B cell (primary cell): ENCODE results near the gene ADSS2. TPM values are rescaled to one million over a fixed set of nuclear protein-coding genes. Genes with fewer than 3 reads are reported as not detected.

Experiments
- ATAC-seq: fragments of 200-7000 bp; cut with Tn5 transposase; one replicate; pipeline ENCODE4 v1.10.0; 2021; ENCODE audit warnings: low read depth, mild to moderate bottlenecking, moderate number of reproducible peaks, moderate library complexity
- CTCF ChIA-PET: fragments of 350-600 bp; sonication (Branson Sonifier 250); formaldehyde crosslinking; loops from one replicate; lab custom pipeline; 2021; ENCODE audit warnings: antibody characterized with exemption, inconsistent platforms; lab: Charles Lee
- POLR2A ChIA-PET: fragments of 350-600 bp; sonication (Branson Sonifier 250); formaldehyde crosslinking; loops from one replicate; lab custom pipeline; 2021; ENCODE audit warnings: antibody characterized with exemption; lab: Charles Lee
- DNase-seq: peaks from one replicate; pipeline ENCODE4 v3.0.0; 2013
- H2AFZ ChIP-seq: 2 replicates; pipeline ENCODE4 v1.6.1; 2012; ENCODE audit warnings: mild to moderate bottlenecking, low read depth, low read length; ENCODE audit not compliant: insufficient read depth, poor library complexity, severe bottlenecking
- H3K27ac ChIP-seq, 2 donors: 1 replicate in 1 of 2; 2 replicates in 1 of 2; pipeline ENCODE4 v1.5.1; 2012 to 2013; ENCODE audit warnings: low read length in 2 of 2, mild to moderate bottlenecking in 2 of 2, moderate library complexity in 1 of 2
- H3K27me3 ChIP-seq, 4 experiments: fragments of 200-600 bp in 1 of 4; sonication (generic) in 1 of 4; replicated peaks in 1 of 4; 1 replicate in 2 of 4; 2 replicates in 2 of 4; pipeline versions ENCODE4 v1.6.1 to v1.7.0; 2013 to 2016; ENCODE audit warnings: low read length in 3 of 4, mild to moderate bottlenecking in 2 of 4, mixed read lengths in 1 of 4, moderate library complexity in 1 of 4; ENCODE audit not compliant: insufficient read depth in 4 of 4, control insufficient read depth in 3 of 4; ENCODE audit errors: control extremely low read depth in 1 of 4
- H3K36me3 ChIP-seq, 2 experiments: replicated peaks in 1 of 2; 1 replicate in 1 of 2; 2 replicates in 1 of 2; pipeline versions ENCODE4 v1.6.1 to v1.7.1; 2013; ENCODE audit warnings: low read length in 1 of 2; ENCODE audit not compliant: insufficient read depth in 2 of 2, control insufficient read depth in 1 of 2; ENCODE audit errors: control extremely low read depth in 1 of 2, extremely low read depth in 1 of 2
- H3K4me1 ChIP-seq, 2 donors: fragments of 200-600 bp in 1 of 2; sonication (generic) in 1 of 2; 1 replicate in 1 of 2; 2 replicates in 1 of 2; pipeline versions ENCODE4 v1.5.1 to v1.6.1; 2013 to 2017; ENCODE audit warnings: low read length in 2 of 2; ENCODE audit not compliant: control insufficient read depth in 2 of 2, insufficient read depth in 2 of 2
- H3K4me2 ChIP-seq: replicated peaks from 2 replicates; pipeline ENCODE3; 2012; ENCODE audit warnings: mild to moderate bottlenecking, low read depth, low read length; ENCODE audit not compliant: poor library complexity, severe bottlenecking
- H3K4me3 ChIP-seq, 5 experiments: fragments of 200-600 bp in 1 of 5; sonication (generic) in 1 of 5; 1 replicate in 3 of 5; 2 replicates in 2 of 5; pipeline versions ENCODE4 v1.5.1 to v1.7.0; 2011 to 2016; ENCODE audit warnings: low read length in 4 of 5, mild to moderate bottlenecking in 4 of 5, low read depth in 2 of 5, control low read depth in 1 of 5, moderate library complexity in 1 of 5; ENCODE audit not compliant: insufficient read depth in 1 of 5; ENCODE audit errors: control extremely low read depth in 1 of 5, extremely low read depth in 1 of 5
- H3K79me2 ChIP-seq: fragments of 200-600 bp; sonication (generic); one replicate; pipeline ENCODE4 v1.6.0; 2016; ENCODE audit warnings: low read length; ENCODE audit not compliant: control insufficient read depth, insufficient read depth
- H3K9ac ChIP-seq: fragments of 200-600 bp; sonication (generic); 2 replicates; pipeline ENCODE4 v1.6.1; 2017; ENCODE audit warnings: mild to moderate bottlenecking, low read length, moderate library complexity
- H3K9me3 ChIP-seq, 3 donors: one replicate each; pipeline versions ENCODE4 v1.6.1 to v1.7.1; 2013; ENCODE audit warnings: low read length in 2 of 3; ENCODE audit not compliant: control insufficient read depth in 2 of 3, insufficient read depth in 1 of 3; ENCODE audit errors: control extremely low read depth in 1 of 3
- H4K20me1 ChIP-seq: 2 replicates; pipeline ENCODE4 v1.6.0; 2012; ENCODE audit warnings: mild to moderate bottlenecking, low read length; ENCODE audit not compliant: insufficient read depth, control insufficient read depth, poor library complexity, severe bottlenecking
- H3K27ac Mint-ChIP-seq: one replicate; pipeline ENCODE4 v1.8.0; 2021; ENCODE audit warnings: mixed read lengths
- H3K27me3 Mint-ChIP-seq: one replicate; pipeline ENCODE4 v1.8.0; 2021; ENCODE audit warnings: mixed read lengths
- H3K4me1 Mint-ChIP-seq: one replicate; pipeline ENCODE4 v1.8.0; 2021; ENCODE audit warnings: mixed read lengths
- H3K4me3 Mint-ChIP-seq: one replicate; pipeline ENCODE4 v1.8.0; 2021; ENCODE audit warnings: mixed read lengths
- H3K9me3 Mint-ChIP-seq: one replicate; pipeline ENCODE4 v1.8.0; 2022; ENCODE audit warnings: mixed read lengths; ENCODE audit not compliant: insufficient read depth
- EZH2 ChIP-seq: IDR thresholded peaks from 2 replicates; pipeline ENCODE4 v1.6.1; 2012; ENCODE audit warnings: borderline replicate concordance, low read depth, mild to moderate bottlenecking, moderate library complexity, low read length; ENCODE audit not compliant: insufficient read depth, poor library complexity, severe bottlenecking
- WGBS: methylation state at CpG from one replicate; pipeline ENCODE4 v1.1.5; 2013; ENCODE audit warnings: missing lambda C conversion rate; ENCODE audit not compliant: insufficient coverage; 5-methylcytosine and 5-hydroxymethylcytosine counted together
- intact Hi-C: fragments of 100-400 bp; cut with micrococcal nuclease; formaldehyde crosslinking; loops from one replicate; pipeline ENCODE4 v1.10.0; 2022
- polyA plus RNA-seq: library from polyadenylated mRNA; depleted of rRNA; stranded (reverse); fragments of >200 nt; gene quantifications from 2 replicates; pipeline ENCODE4 v1.2.3, GENCODE V29; 2012
- total RNA-seq, 2 donors: library from RNA; stranded (reverse); fragments of 120-200 nt in 1 of 2; gene quantifications; 1 replicate in 1 of 2; 2 replicates in 1 of 2; pipeline versions ENCODE4 v1.2.3 to v1.2.4, GENCODE V29; 2013 to 2022
- TF ChIP-seq, protein P1 (sequence below): fragments of 200-600 bp; IDR thresholded peaks from one replicate; pipeline ENCODE4 v1.8.0; 2022; ENCODE audit warnings: antibody characterized with exemption, mild to moderate bottlenecking

The ADSS2 gene
- total and polyA plus RNA-seq, 2 donors (not counting 1 experiment from before 2014, with no cell fraction given) = 13.0 to 48.4 TPM

- no peak overlapping the region for H3K4me2 ChIP-seq
- intact Hi-C loops = no loop called here
- no peak overlapping the region for H3K27ac Mint-ChIP-seq
- no peaks in the 10 kb centered on the region for H3K4me1 ChIP-seq
- TF ChIP-seq, protein P1, sequence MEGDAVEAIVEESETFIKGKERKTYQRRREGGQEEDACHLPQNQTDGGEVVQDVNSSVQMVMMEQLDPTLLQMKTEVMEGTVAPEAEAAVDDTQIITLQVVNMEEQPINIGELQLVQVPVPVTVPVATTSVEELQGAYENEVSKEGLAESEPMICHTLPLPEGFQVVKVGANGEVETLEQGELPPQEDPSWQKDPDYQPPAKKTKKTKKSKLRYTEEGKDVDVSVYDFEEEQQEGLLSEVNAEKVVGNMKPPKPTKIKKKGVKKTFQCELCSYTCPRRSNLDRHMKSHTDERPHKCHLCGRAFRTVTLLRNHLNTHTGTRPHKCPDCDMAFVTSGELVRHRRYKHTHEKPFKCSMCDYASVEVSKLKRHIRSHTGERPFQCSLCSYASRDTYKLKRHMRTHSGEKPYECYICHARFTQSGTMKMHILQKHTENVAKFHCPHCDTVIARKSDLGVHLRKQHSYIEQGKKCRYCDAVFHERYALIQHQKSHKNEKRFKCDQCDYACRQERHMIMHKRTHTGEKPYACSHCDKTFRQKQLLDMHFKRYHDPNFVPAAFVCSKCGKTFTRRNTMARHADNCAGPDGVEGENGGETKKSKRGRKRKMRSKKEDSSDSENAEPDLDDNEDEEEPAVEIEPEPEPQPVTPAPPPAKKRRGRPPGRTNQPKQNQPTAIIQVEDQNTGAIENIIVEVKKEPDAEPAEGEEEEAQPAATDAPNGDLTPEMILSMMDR = no peak
- no peak for TF ChIP-seq EZH2
- no peak overlapping the region for H3K4me3 ChIP-seq
- POLR2A ChIA-PET = no interaction called here
- no peaks in the 10 kb centered on the region for H3K4me1 Mint-ChIP-seq
- H3K9ac ChIP-seq = no peak overlapping the region
- H4K20me1 ChIP-seq = no peaks in the 10 kb centered on the region
- DNase-seq (no peak), ATAC-seq (no peak)
- peaks cover 11% of the 10 kb centered on the region for H3K9me3 Mint-ChIP-seq
- no peak overlapping the region for H3K4me3 Mint-ChIP-seq
- CTCF ChIA-PET = no interaction called here
- H2AFZ ChIP-seq = no peak overlapping the region
- H3K79me2 ChIP-seq = no peaks in the 10 kb centered on the region
- H3K27me3 ChIP-seq = no peaks in the 10 kb centered on the region
- no peak overlapping the region for H3K27ac ChIP-seq
- no peaks in the 10 kb centered on the region for H3K27me3 Mint-ChIP-seq
- H3K36me3 ChIP-seq = peaks cover 24 to 26% of the 10 kb centered on the region in 2 experiments
- H3K9me3 ChIP-seq = peaks cover 3 to 15% (median 8%) of the 10 kb centered on the region in 3 donors
Observed at GRCh38 chr1:244403431-244403830, 48.3 kb downstream of the ADSS2 start.

GRCh38 chr1:244400974-244401373 is 50.7 kb downstream of the ADSS2 start:
- Histone ChIP-seq H3K27ac (no peak overlapping the region), H2AFZ (no peak overlapping the region), H3K9me3 (peaks cover 3 to 15% (median 8%) of the 10 kb centered on the region in 3 donors), H3K4me3 (no peak overlapping the region), H3K4me1 (no peaks in the 10 kb centered on the region), H3K27me3 (no peaks in the 10 kb centered on the region), H4K20me1 (no peaks in the 10 kb centered on the region), H3K36me3 (peaks cover 13 to 19% of the 10 kb centered on the region in 2 experiments), H3K9ac (no peak overlapping the region), H3K4me2 (no peak overlapping the region), H3K79me2 (no peaks in the 10 kb centered on the region)
- DNase-seq (no peak), ATAC-seq (no peak)
- TF ChIP-seq, protein P1 = no peak
- TF ChIP-seq EZH2 = no peak
- POLR2A ChIA-PET = no interaction called here
- no peak overlapping the region for H3K4me3 Mint-ChIP-seq
- CTCF ChIA-PET = no interaction called here
- H3K27me3 Mint-ChIP-seq = no peaks in the 10 kb centered on the region
- intact Hi-C loops = no loop called here
- 86% methylated on average over 1 of the region's 2 CpGs for WGBS
- H3K9me3 Mint-ChIP-seq = peaks cover 11% of the 10 kb centered on the region
- H3K4me1 Mint-ChIP-seq = peaks cover 3% of the 10 kb centered on the region
- no peak overlapping the region for H3K27ac Mint-ChIP-seq
